ENCODE measurements around the gene SOBP. TPM values are rescaled to one million over a fixed set of nuclear protein-coding genes. Genes with fewer than 3 reads are reported as not detected.

The SOBP gene
- polyA plus RNA-seq, 1 donor, result 4.6 TPM

- Histone ChIP-seq H3K36me3 (ENCODE audit: control insufficient read depth, insufficient read depth, low read length) (no peaks in the 10 kb centered on the region), H3K27ac (ENCODE audit: low read length) (no peak overlapping the region), H3K27me3 (ENCODE audit: control insufficient read depth, insufficient read depth, low read length) (no peaks in the 10 kb centered on the region), H3K4me3 (ENCODE audit: low read length) (no peak overlapping the region), H3K9me3 (ENCODE audit: control insufficient read depth, low read depth, low read length) (no peaks in the 10 kb centered on the region), H3K4me1 (ENCODE audit: control insufficient read depth, insufficient read depth, low read length) (no peaks in the 10 kb centered on the region)
- WGBS (ENCODE audit: insufficient coverage, low lambda C conversion rate), result 100% methylated on average over 1 of the region's 13 CpGs
- DNase-seq, result no peak
Measured at GRCh38 chr6:107563694-107564588, 74.0 kb downstream of the SOBP start.

DNA sequence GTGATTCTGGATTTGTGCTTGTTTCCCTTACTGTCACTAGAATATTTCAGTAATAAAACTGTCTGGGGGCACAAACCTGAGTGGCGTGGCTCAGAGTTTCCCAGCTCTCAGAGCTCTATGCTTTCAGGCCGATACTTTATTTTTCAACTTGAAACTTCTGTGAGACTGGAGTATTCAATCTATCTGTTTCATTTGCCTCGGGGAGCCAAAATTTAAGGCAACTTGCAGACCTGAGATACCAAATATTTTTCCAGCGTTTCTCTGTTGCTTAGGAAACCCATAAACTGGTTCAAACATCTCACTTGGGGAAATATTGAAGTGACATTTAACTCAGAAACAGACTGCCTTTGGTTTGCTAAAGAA is 74.7 kb downstream of the SOBP start:
- no peak overlapping the region for H3K27ac ChIP-seq (ENCODE audit: low read length)

DNA sequence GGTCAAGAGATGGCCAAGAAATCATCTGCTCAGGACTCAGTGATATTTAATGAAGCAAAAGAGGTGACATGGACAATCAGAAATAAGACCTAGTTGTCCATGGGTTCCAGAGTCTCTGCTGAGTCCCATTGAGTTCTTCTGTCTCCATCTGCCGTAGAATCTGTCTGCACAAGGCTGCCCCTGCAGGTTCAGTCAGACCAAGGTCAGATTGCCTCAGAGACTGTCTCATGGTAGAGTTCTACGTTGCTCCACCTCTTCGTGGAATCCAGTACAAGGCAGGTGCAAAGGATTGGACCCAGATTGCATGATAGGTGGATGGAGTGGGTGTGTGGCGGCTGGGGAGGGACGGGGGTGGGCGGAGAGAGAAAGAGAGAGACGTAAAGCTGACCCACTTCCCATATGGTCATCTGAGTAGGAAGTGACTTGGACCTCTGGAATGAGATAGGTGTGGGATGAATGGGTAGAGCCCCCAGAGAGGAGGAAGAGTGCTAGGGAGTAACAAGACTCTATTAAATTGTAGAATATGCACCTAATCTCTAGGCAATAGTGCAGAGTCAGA is 75.3 kb downstream of the SOBP start:
- Histone ChIP-seq H3K4me1 (ENCODE audit: control insufficient read depth, insufficient read depth, low read length) (no peaks in the 10 kb centered on the region), H3K36me3 (ENCODE audit: control insufficient read depth, insufficient read depth, low read length) (no peaks in the 10 kb centered on the region), H3K27ac (ENCODE audit: low read length) (no peak overlapping the region), H3K27me3 (ENCODE audit: control insufficient read depth, insufficient read depth, low read length) (no peaks in the 10 kb centered on the region), H3K9me3 (ENCODE audit: control insufficient read depth, low read depth, low read length) (no peaks in the 10 kb centered on the region), H3K4me3 (ENCODE audit: low read length) (no peak overlapping the region)
- no CpG with 5 or more reads among the region's 7 CpGs for WGBS (ENCODE audit: insufficient coverage, low lambda C conversion rate)
- no peak for DNase-seq

More for the DNA sequence above, 74.7 kb downstream of the SOBP start:
- no peaks in the 10 kb centered on the region for H3K9me3 ChIP-seq (ENCODE audit: control insufficient read depth, low read depth, low read length)
- no peak for DNase-seq
- H3K27me3 ChIP-seq (ENCODE audit: control insufficient read depth, insufficient read depth, low read length), result no peaks in the 10 kb centered on the region
- H3K4me1 ChIP-seq (ENCODE audit: control insufficient read depth, insufficient read depth, low read length), result no peaks in the 10 kb centered on the region
- 90% methylated on average over 2 of the region's 4 CpGs for WGBS (ENCODE audit: insufficient coverage, low lambda C conversion rate)
- H3K36me3 ChIP-seq (ENCODE audit: control insufficient read depth, insufficient read depth, low read length), result no peaks in the 10 kb centered on the region
- H3K4me3 ChIP-seq (ENCODE audit: low read length), result no peak overlapping the region

GRCh38 chr6:107567643-107568042 is 77.7 kb downstream of the SOBP start:
- no peak overlapping the region for H3K27ac ChIP-seq (ENCODE audit: low read length)
- H3K9me3 ChIP-seq (ENCODE audit: control insufficient read depth, low read depth, low read length), result no peaks in the 10 kb centered on the region
- WGBS (ENCODE audit: insufficient coverage, low lambda C conversion rate), result no CpG with 5 or more reads among the region's 1 CpG
- no peak overlapping the region for H3K4me3 ChIP-seq (ENCODE audit: low read length)
- H3K27me3 ChIP-seq (ENCODE audit: control insufficient read depth, insufficient read depth, low read length), result no peaks in the 10 kb centered on the region
- no peak for DNase-seq
- H3K36me3 ChIP-seq (ENCODE audit: control insufficient read depth, insufficient read depth, low read length), result no peaks in the 10 kb centered on the region
- no peaks in the 10 kb centered on the region for H3K4me1 ChIP-seq (ENCODE audit: control insufficient read depth, insufficient read depth, low read length)

GRCh38 chr6:107569473-107569872 is 79.6 kb downstream of the SOBP start:
- H3K27me3 ChIP-seq (ENCODE audit: control insufficient read depth, insufficient read depth, low read length), result no peaks in the 10 kb centered on the region
- H3K9me3 ChIP-seq (ENCODE audit: control insufficient read depth, low read depth, low read length), result no peaks in the 10 kb centered on the region
- no peak for DNase-seq
- H3K36me3 ChIP-seq (ENCODE audit: control insufficient read depth, insufficient read depth, low read length), result no peaks in the 10 kb centered on the region
- H3K4me3 ChIP-seq (ENCODE audit: low read length), result no peak overlapping the region
- no peak overlapping the region for H3K27ac ChIP-seq (ENCODE audit: low read length)
- no CpG with 5 or more reads among the region's 9 CpGs for WGBS (ENCODE audit: insufficient coverage, low lambda C conversion rate)
- no peaks in the 10 kb centered on the region for H3K4me1 ChIP-seq (ENCODE audit: control insufficient read depth, insufficient read depth, low read length)

- no peaks in the 10 kb centered on the region for H3K4me1 ChIP-seq (ENCODE audit: control insufficient read depth, insufficient read depth, low read length)
- no peaks in the 10 kb centered on the region for H3K9me3 ChIP-seq (ENCODE audit: control insufficient read depth, low read depth, low read length)
- WGBS (ENCODE audit: insufficient coverage, low lambda C conversion rate), result 100% methylated on average over 1 of the region's 9 CpGs
- no peak overlapping the region for H3K4me3 ChIP-seq (ENCODE audit: low read length)
- no peaks in the 10 kb centered on the region for H3K27me3 ChIP-seq (ENCODE audit: control insufficient read depth, insufficient read depth, low read length)
- no peak for DNase-seq
- no peak overlapping the region for H3K27ac ChIP-seq (ENCODE audit: low read length)
- H3K36me3 ChIP-seq (ENCODE audit: control insufficient read depth, insufficient read depth, low read length), result peaks cover 2% of the 10 kb centered on the region
Measured at GRCh38 chr6:107571354-107571753, 81.4 kb downstream of the SOBP start.

DNA sequence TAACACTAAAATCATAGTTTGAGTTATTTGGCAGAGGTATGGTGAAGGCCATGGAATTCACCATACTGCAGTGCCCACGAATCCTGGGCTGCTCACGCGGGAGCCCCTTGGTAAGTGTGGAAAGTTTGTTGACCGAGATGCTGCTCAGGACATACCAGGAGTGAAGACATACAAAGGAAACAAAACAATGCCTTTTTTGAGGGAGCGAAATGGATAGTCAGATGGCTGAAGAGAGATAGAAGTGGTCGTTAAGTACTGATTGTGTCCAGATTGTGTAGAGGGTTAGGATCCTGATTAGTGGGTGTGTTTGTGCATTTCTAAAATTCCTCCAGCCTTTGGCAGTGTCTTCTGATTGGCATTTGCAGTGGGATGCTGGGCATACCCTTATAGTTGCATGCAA is 83.0 kb downstream of the SOBP start:
- Histone ChIP-seq H3K4me1 (ENCODE audit: control insufficient read depth, insufficient read depth, low read length) (no peaks in the 10 kb centered on the region), H3K36me3 (ENCODE audit: control insufficient read depth, insufficient read depth, low read length) (peaks cover 2% of the 10 kb centered on the region), H3K27me3 (ENCODE audit: control insufficient read depth, insufficient read depth, low read length) (no peaks in the 10 kb centered on the region), H3K9me3 (ENCODE audit: control insufficient read depth, low read depth, low read length) (no peaks in the 10 kb centered on the region), H3K4me3 (ENCODE audit: low read length) (no peak overlapping the region), H3K27ac (ENCODE audit: low read length) (no peak overlapping the region)
- no peak for DNase-seq
- 78% methylated on average over 3 of the region's 6 CpGs for WGBS (ENCODE audit: insufficient coverage, low lambda C conversion rate)

DNA sequence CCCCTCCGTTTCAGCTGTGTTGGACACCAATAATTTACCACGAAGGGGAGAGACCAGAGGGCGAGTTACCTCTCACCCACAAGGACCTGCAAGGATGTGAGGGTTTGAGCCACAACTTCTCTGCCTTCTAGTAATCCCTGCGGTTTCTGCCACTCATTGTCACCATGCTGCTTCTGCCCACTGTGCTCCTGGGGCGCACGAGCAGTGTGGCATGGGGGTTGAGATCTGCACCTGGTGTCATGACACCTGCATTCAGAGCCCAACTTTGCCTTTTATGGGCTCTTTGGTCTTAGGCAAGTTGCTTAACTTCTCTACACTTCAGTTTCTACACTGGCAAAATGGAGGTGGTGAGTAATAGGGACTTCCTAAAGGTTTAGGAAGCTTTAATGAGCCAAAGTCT is 84.9 kb downstream of the SOBP start:
- Histone ChIP-seq H3K36me3 (ENCODE audit: control insufficient read depth, insufficient read depth, low read length) (peaks cover 2% of the 10 kb centered on the region), H3K4me1 (ENCODE audit: control insufficient read depth, insufficient read depth, low read length) (no peaks in the 10 kb centered on the region), H3K9me3 (ENCODE audit: control insufficient read depth, low read depth, low read length) (no peaks in the 10 kb centered on the region), H3K4me3 (ENCODE audit: low read length) (no peak overlapping the region), H3K27ac (ENCODE audit: low read length) (no peak overlapping the region), H3K27me3 (ENCODE audit: control insufficient read depth, insufficient read depth, low read length) (no peaks in the 10 kb centered on the region)
- no peak for DNase-seq
- WGBS (ENCODE audit: insufficient coverage, low lambda C conversion rate), result no CpG with 5 or more reads among the region's 6 CpGs

GRCh38 chr6:107576852-107577251 is 86.9 kb downstream of the SOBP start:
- no peak overlapping the region for H3K4me3 ChIP-seq (ENCODE audit: low read length)
- H3K9me3 ChIP-seq (ENCODE audit: control insufficient read depth, low read depth, low read length), result no peaks in the 10 kb centered on the region
- no peaks in the 10 kb centered on the region for H3K27me3 ChIP-seq (ENCODE audit: control insufficient read depth, insufficient read depth, low read length)
- WGBS (ENCODE audit: insufficient coverage, low lambda C conversion rate), result no CpG with 5 or more reads among the region's 3 CpGs
- H3K4me1 ChIP-seq (ENCODE audit: control insufficient read depth, insufficient read depth, low read length), result no peaks in the 10 kb centered on the region
- no peak overlapping the region for H3K27ac ChIP-seq (ENCODE audit: low read length)
- H3K36me3 ChIP-seq (ENCODE audit: control insufficient read depth, insufficient read depth, low read length), result peaks cover 2% of the 10 kb centered on the region
- no peak for DNase-seq

- no peak for DNase-seq
- Histone ChIP-seq H3K36me3 (ENCODE audit: control insufficient read depth, insufficient read depth, low read length) (peaks cover 2% of the 10 kb centered on the region), H3K27ac (ENCODE audit: low read length) (no peak overlapping the region), H3K4me3 (ENCODE audit: low read length) (no peak overlapping the region), H3K27me3 (ENCODE audit: control insufficient read depth, insufficient read depth, low read length) (no peaks in the 10 kb centered on the region), H3K4me1 (ENCODE audit: control insufficient read depth, insufficient read depth, low read length) (no peaks in the 10 kb centered on the region), H3K9me3 (ENCODE audit: control insufficient read depth, low read depth, low read length) (no peaks in the 10 kb centered on the region)
- 76% methylated on average over 3 of the region's 6 CpGs for WGBS (ENCODE audit: insufficient coverage, low lambda C conversion rate)
Measured at GRCh38 chr6:107578642-107579341, 88.9 kb downstream of the SOBP start.

Data from large intestine (tissue), 3 donors.